Measurements from ENCODE around the gene RCN2. TPM values are rescaled to one million over a fixed set of nuclear protein-coding genes. Genes with fewer than 3 reads are reported as not detected.
A peak's percentile ranks its signal among the peaks of the same experiment; 100 is the strongest.

Gene RCN2
- total and polyA plus RNA-seq, 2 of the 8 experiments (the other 6 are each of a cell fraction or from before 2014, with no cell fraction given): 65.6 to 137 TPM

DNA sequence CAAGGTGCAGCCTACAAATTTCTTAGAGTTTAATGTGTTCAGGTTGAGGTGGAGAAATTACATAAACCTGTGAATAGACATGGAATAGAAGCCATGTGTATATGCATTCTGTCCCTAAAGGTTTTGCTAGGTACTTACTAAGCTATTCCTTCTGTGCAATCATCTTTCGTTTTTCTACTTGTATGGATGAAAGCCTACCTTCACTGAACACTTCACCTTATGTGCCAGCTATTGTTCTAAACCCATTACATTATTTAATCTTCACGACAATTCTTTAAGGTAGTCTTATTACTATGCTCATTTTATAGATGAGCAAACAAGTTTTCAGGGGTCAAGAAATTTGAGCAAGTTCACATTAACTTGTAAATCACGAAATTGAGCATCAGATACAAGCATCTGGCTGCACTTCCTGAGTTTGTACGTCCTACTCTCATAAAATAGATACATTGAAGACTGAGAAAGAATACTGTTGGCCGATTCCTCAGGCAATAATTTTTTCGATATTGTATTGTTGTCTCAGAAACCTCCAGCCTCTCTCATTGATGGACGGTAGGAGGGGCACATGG, 635 bp upstream of the RCN2 start:
- no peaks in the 10 kb centered on the region for H3K79me1 ChIP-seq (ENCODE audit: low read depth, low read length)
- peak overlapping the region; percentile 83 for H2AFZ ChIP-seq (ENCODE audit: low read length)
- 0 out of 2 replicates have a peak overlapping the region, but pooled peaks have one; percentile 86 for H4K8ac ChIP-seq (ENCODE audit: extremely low read depth, insufficient read depth, low read length)
- no peak overlapping the region for H2BK120ac ChIP-seq (replicated peaks; ENCODE audit: low read depth, low read length)
- H2BK12ac ChIP-seq (ENCODE audit: low read depth, low read length): peak overlapping the region; percentile 5; the same call in 1 of the 2 replicates
- peak overlapping the region; percentile 33 to 84 (median 42); a peak in 7 of 8 replicates for H3K4me3 ChIP-seq (ENCODE audit: extremely low read depth in 1 of 4, insufficient read depth in 2 of 4, low read depth in 3 of 4, low read length in 4 of 4)
- H3K23ac ChIP-seq (ENCODE audit: insufficient read length): no peak overlapping the region
- H2AK5ac ChIP-seq (ENCODE audit: low read depth, low read length): no peak overlapping the region
- 39% methylated on average over 7 of the region's 7 CpGs; no CpG with 5 or more reads in 1 of the 2 experiments for WGBS, 2 experiments (ENCODE audit: extremely low coverage in 1 of 2, insufficient coverage in 1 of 2, insufficient read length in 1 of 2, insufficient replicate concordance in 2 of 2, low coverage in 1 of 2, low lambda C conversion rate in 2 of 2, missing lambda C conversion rate in 1 of 2)
- CTCF ChIA-PET (ENCODE audit: partially characterized antibody): no interaction called here
- no peak overlapping the region for H4K91ac ChIP-seq (replicated peaks; ENCODE audit: insufficient read length, low read length)
- no peak overlapping the region for H2BK15ac ChIP-seq (ENCODE audit: low read length)
- peaks cover 0 to 3% (median 0%) of the 10 kb centered on the region in 4 experiments; a peak in 2 of 7 replicates for H3K4me1 ChIP-seq (replicated peaks in 1 of 4; ENCODE audit: control insufficient read depth in 3 of 4, insufficient read depth in 4 of 4, low read length in 3 of 4)
- DNase-seq (ENCODE audit: low read depth in 1 of 2, low spot score in 2 of 2) (no peak), FAIRE-seq (no peak)
- H2BK20ac ChIP-seq (ENCODE audit: low read length): no peak overlapping the region
- no peak overlapping the region for H3K4ac ChIP-seq (replicated peaks; ENCODE audit: insufficient read length, low read depth, low read length)
- peaks cover 5 to 31% (median 20%) of the 10 kb centered on the region in 4 experiments; a peak in 7 of 8 replicates for H3K36me3 ChIP-seq (ENCODE audit: control insufficient read depth in 2 of 4, insufficient read depth in 4 of 4, low read length in 3 of 4)
- no peak overlapping the region for H3K56ac ChIP-seq (replicated peaks; ENCODE audit: insufficient read length, low read depth, low read length)
- H3K79me2 ChIP-seq (ENCODE audit: control insufficient read depth in 1 of 2, insufficient read depth in 2 of 2, low read length in 2 of 2): peaks cover 0 to 28% of the 10 kb centered on the region in 2 experiments; a peak in 2 of 4 replicates
- peak overlapping the region; percentile 31; the same call in 1 of the 2 replicates for H3K27ac ChIP-seq (ENCODE audit: low read depth, low read length)
- H3K9me3 ChIP-seq (ENCODE audit: insufficient read depth in 2 of 2, low read depth in 1 of 2, low read length in 1 of 2): no peaks in the 10 kb centered on the region
- H3K4me2 ChIP-seq (ENCODE audit: insufficient read depth in 1 of 2, low read depth in 2 of 2, low read length in 2 of 2): peak overlapping the region; percentile 76 to 78
- no peak overlapping the region for H3K14ac ChIP-seq (ENCODE audit: insufficient read length)
- peak overlapping the region; percentile 72 for H3K18ac ChIP-seq (ENCODE audit: extremely low read depth, low read length)
- H3K27me3 ChIP-seq (replicated peaks in 1 of 4; ENCODE audit: control insufficient read depth in 3 of 4, extremely low read depth in 1 of 4, insufficient read depth in 3 of 4, low read length in 3 of 4): peaks cover 0 to 1% (median 0%) of the 10 kb centered on the region in 4 experiments; a peak in 1 of 7 replicates
- H4K5ac ChIP-seq (ENCODE audit: insufficient read length, low read depth, low read length): peak overlapping the region; percentile 91
- H4K20me1 ChIP-seq (replicated peaks in 1 of 2; ENCODE audit: control insufficient read depth in 1 of 2, insufficient read depth in 2 of 2, low read length in 2 of 2): no peaks in the 10 kb centered on the region
- peak overlapping the region; percentile 34 to 91 (median 44); a peak in 6 of 7 replicates for H3K9ac ChIP-seq (replicated peaks in 1 of 4; ENCODE audit: extremely low read depth in 1 of 4, low read depth in 3 of 4, low read length in 3 of 4)
- POLR2A ChIA-PET (ENCODE audit: partially characterized antibody): interaction anchor here (1.0 to 2.8 kb wide), 16 partner anchors 11 to 1089 kb away, joined by 3 to 26 read pairs (median 4); partner anchors contain the start of gene SCAPER
- no peaks in the 10 kb centered on the region for H3K23me2 ChIP-seq (ENCODE audit: low read depth, low read length)
- H2BK5ac ChIP-seq (ENCODE audit: low read depth, low read length): no peak overlapping the region
- TF ChIP-seq RAD21 (IDR thresholded peaks at IDR 0.05 in 1 of 2, conservative IDR thresholded peaks at IDR 0.05 in 1 of 2; ENCODE audit: low read depth in 2 of 2, low read length in 2 of 2) (no peak), TAF1 (IDR thresholded peaks at IDR 0.05; ENCODE audit: low read depth, low read length) (no peak), NANOG (IDR thresholded peaks at IDR 0.05; ENCODE audit: insufficient read depth, low read depth, low read length, poor library complexity, severe bottlenecking) (no peak), TBP (IDR thresholded peaks at IDR 0.05; ENCODE audit: low read depth, low read length) (no peak), ZNF274 (IDR thresholded peaks at IDR 0.05; ENCODE audit: borderline replicate concordance, extremely low read depth, low read length) (no peak), SIRT6 (IDR thresholded peaks at IDR 0.05; ENCODE audit: low read length) (no peak), RFX5 (IDR thresholded peaks at IDR 0.05; ENCODE audit: borderline replicate concordance, low read depth, low read length) (no peak), SP1 (IDR thresholded peaks at IDR 0.05; ENCODE audit: low read depth, low read length) (no peak), ATF2 (IDR thresholded peaks at IDR 0.05; ENCODE audit: low read length) (no peak)
- TF ChIP-seq, protein P1, sequence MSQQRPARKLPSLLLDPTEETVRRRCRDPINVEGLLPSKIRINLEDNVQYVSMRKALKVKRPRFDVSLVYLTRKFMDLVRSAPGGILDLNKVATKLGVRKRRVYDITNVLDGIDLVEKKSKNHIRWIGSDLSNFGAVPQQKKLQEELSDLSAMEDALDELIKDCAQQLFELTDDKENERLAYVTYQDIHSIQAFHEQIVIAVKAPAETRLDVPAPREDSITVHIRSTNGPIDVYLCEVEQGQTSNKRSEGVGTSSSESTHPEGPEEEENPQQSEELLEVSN (IDR thresholded peaks at IDR 0.05): no peak

Measured in H1 (cell line).